ENCODE measurements around the gene COQ3. TPM values are rescaled to one million over a fixed set of nuclear protein-coding genes. Genes with fewer than 3 reads are reported as not detected.

Gene COQ3, protein sequence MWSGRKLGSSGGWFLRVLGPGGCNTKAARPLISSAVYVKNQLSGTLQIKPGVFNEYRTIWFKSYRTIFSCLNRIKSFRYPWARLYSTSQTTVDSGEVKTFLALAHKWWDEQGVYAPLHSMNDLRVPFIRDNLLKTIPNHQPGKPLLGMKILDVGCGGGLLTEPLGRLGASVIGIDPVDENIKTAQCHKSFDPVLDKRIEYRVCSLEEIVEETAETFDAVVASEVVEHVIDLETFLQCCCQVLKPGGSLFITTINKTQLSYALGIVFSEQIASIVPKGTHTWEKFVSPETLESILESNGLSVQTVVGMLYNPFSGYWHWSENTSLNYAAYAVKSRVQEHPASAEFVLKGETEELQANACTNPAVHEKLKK
- total RNA-seq = 1 to 10 TPM; 5.6 to 8.2 (median 6.7) TPM
- long read RNA-seq, partial matches to known transcripts = 1 of 3 reads
- long read RNA-seq, other reads (novel, unspliced or antisense) = 2 of 3 reads

DNA sequence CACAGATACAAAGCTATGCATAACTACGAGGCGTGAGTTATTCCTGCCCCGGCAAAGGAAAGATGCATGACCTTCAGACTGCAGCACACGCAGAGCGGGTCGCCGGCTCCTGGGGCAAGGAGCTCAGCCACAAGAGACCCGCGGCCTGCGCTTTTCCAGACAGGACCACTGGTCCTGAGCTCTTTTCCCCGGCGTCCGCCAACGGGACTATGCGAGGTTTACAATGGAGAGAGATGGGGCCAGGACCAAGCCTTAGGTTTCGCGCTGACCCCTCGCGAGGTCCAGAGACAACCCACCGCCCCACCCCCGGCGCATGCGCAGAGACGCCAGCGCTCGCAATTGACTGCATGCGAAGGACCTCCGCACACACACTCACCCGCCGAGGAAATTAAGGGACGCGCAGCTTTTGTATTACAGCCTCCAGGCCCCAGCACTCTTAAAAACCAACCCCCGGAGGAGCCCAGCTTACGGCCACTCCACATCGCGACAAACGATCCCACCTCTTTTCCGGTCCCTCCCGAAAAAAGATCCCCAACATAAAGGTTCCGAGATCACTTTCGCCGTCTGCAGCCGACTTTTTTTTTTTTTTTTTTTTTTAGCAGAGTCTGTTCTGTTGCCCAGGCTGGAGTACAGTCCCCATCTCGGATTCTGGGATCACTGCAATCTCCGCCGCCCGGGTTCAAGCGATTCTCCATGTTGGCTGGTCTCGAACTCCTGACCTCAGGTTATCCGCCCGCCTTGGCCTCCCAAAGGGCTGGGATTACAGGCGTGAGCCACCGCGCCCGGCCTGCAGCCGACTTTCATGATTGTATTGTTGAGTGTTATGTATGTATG is at the start of gene COQ3:
TSS of gene COQ3 (minus strand) at position 498 of the 834 bp plus-strand sequence. CDS start at position 482, 16 bp downstream.
- Histone ChIP-seq H3K4me1 (peaks cover 0 to 6% (median 2%) of the 10 kb centered on the region in 4 donors), H3K9me3 (no peaks in the 10 kb centered on the region), H3K36me3 (peaks cover 0 to 15% (median 0%) of the 10 kb centered on the region in 4 donors), H3K27ac (peak within 1 kb of the TSS; percentile 66 to 82 (median 68)), H3K4me3 (peak within 1 kb of the TSS; percentile 73 to 90 (median 76)), H3K27me3 (no peaks in the 10 kb centered on the region)
- TF ChIP-seq POLR2A (IDR thresholded peaks at IDR 0.05) = peak; percentile 30
- TF ChIP-seq, protein P1, sequence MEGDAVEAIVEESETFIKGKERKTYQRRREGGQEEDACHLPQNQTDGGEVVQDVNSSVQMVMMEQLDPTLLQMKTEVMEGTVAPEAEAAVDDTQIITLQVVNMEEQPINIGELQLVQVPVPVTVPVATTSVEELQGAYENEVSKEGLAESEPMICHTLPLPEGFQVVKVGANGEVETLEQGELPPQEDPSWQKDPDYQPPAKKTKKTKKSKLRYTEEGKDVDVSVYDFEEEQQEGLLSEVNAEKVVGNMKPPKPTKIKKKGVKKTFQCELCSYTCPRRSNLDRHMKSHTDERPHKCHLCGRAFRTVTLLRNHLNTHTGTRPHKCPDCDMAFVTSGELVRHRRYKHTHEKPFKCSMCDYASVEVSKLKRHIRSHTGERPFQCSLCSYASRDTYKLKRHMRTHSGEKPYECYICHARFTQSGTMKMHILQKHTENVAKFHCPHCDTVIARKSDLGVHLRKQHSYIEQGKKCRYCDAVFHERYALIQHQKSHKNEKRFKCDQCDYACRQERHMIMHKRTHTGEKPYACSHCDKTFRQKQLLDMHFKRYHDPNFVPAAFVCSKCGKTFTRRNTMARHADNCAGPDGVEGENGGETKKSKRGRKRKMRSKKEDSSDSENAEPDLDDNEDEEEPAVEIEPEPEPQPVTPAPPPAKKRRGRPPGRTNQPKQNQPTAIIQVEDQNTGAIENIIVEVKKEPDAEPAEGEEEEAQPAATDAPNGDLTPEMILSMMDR (IDR thresholded peaks at IDR 0.05) = no peak
- 9% methylated on average over 28 of the region's 56 CpGs for WGBS (ENCODE audit: insufficient coverage, low coverage, low lambda C conversion rate, missing lambda C conversion rate)
- intact Hi-C loops (cut with DNase I) = no loop called here
- peak; percentile 91 to 95 (median 92) for ATAC-seq
- DNase-seq = peak; percentile 75 to 80 (median 79)

DNA sequence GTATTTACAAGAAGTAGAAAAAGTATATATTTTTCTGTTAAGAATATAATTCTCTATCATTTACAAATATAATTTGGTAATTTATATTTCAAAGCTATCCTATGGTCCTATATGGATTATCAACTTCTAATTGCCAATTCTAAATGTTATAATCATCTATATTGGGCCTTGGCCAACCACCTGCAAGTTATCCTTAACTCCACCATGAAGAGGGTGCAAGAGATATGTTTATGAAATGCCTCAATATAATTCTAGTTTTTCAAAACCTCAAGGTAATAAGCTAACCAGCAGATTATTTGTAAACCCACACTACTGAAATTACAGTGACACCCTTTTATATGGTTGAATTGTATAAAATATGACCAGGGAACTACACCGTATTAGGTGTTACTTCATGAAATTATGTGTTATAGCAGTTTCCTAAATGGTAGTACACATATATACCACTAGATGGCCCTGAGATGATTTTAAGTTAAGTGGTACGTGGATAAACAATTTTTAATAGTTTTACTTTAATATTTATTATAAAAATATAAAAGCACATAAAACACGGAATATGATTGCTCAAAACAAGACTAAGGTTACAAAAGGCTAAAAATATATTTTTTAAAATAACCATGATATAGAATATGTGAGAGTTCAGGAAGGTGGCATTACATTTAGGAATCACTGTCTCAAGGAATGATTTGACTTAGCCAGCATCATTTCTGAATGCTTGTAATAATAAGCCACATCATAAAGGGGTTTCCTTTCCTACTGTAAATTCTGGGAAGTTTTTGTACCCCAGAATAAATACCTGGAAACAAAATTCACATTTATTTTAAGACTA is 40.9 kb upstream of the COQ3 start:
- peaks cover 0 to 3% (median 0%) of the 10 kb centered on the region in 4 donors for H3K36me3 ChIP-seq
- no peaks in the 10 kb centered on the region for H3K9me3 ChIP-seq
- intact Hi-C loops (cut with DNase I) = no loop called here
- no peak for TF ChIP-seq POLR2A (IDR thresholded peaks at IDR 0.05)
- TF ChIP-seq, protein P1 (IDR thresholded peaks at IDR 0.05) = peak; percentile 55 to 73 (median 64)
- H3K27ac ChIP-seq = no peak overlapping the region
- H3K4me1 ChIP-seq = no peaks in the 10 kb centered on the region
- ATAC-seq (peak; percentile 59 to 80 (median 77)), DNase-seq (no peak)
- 6% methylated on average over 3 of the region's 3 CpGs for WGBS (ENCODE audit: insufficient coverage, low coverage, low lambda C conversion rate, missing lambda C conversion rate)
- no peaks in the 10 kb centered on the region for H3K27me3 ChIP-seq
- H3K4me3 ChIP-seq = no peak overlapping the region

DNA sequence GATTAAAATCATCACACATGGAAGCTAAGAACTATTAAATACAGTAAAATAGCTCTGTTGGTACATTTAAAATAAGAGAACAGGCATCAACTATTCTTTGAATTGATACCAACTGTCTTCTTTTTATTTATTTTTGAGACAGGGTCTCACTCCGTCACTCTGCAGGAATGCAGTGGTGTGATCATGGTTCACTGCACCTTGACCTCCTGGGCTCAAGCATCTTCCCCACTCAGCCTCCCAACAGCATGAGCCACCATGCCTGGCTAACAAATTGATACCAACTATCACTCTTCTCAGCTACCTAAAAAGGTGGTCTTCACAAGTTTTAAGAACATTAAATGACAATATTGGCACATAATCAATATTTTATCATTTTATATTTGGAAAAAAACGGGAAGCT is 38.9 kb upstream of the COQ3 start:
- no peaks in the 10 kb centered on the region for H3K4me1 ChIP-seq
- H3K9me3 ChIP-seq = no peaks in the 10 kb centered on the region
- no peak overlapping the region for H3K4me3 ChIP-seq
- ATAC-seq (peak in 1 of 4 donors; percentile 25), DNase-seq (no peak)
- 62% methylated on average over 2 of the region's 2 CpGs for WGBS (ENCODE audit: insufficient coverage, low coverage, low lambda C conversion rate, missing lambda C conversion rate)
- TF ChIP-seq, protein P1 (IDR thresholded peaks at IDR 0.05) = no peak
- no peak for TF ChIP-seq POLR2A (IDR thresholded peaks at IDR 0.05)
- no peaks in the 10 kb centered on the region for H3K27me3 ChIP-seq
- intact Hi-C loops (cut with DNase I) = no loop called here
- H3K36me3 ChIP-seq = peaks cover 0 to 3% (median 0%) of the 10 kb centered on the region in 4 donors
- H3K27ac ChIP-seq = no peak overlapping the region

DNA sequence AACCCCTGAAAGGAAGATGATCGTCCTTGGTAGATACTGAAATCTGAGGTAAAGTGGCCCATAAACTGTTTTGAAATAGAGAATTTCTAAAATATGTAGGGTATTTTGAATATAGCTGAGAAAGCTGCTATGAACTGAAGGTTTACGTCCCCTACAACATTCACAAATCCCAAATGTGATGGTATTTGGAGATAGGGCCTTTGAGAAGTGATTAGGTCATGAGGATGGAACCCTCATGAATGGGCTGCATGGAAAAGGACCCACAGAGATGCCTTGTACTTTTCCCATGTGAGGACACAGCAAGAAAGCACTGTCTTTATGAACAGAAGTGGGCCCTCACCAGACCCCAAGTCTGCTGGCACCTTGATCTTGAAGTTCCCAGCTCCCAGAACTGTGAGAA is 37.9 kb upstream of the COQ3 start:
- H3K4me1 ChIP-seq = peaks cover 0 to 2% (median 0%) of the 10 kb centered on the region in 4 donors
- peaks cover 0 to 3% (median 0%) of the 10 kb centered on the region in 4 donors for H3K36me3 ChIP-seq
- WGBS (ENCODE audit: insufficient coverage, low coverage, low lambda C conversion rate, missing lambda C conversion rate) = 100% methylated on average over 2 of the region's 2 CpGs
- TF ChIP-seq, protein P1 (IDR thresholded peaks at IDR 0.05) = no peak
- no peak for TF ChIP-seq POLR2A (IDR thresholded peaks at IDR 0.05)
- intact Hi-C loops (cut with DNase I) = no loop called here
- ATAC-seq (no peak), DNase-seq (no peak)
- H3K27ac ChIP-seq = no peak overlapping the region
- H3K9me3 ChIP-seq = no peaks in the 10 kb centered on the region
- H3K27me3 ChIP-seq = no peaks in the 10 kb centered on the region
- no peak overlapping the region for H3K4me3 ChIP-seq
